K562 (cell line): ENCODE measurements around the gene AIFM1. TPM values are rescaled to one million over a fixed set of nuclear protein-coding genes. Genes with fewer than 3 reads are reported as not detected.

Experiments
- BRD9 ChIP-seq: fragments of 450-650 bp; IDR thresholded peaks from 2 replicates; pipeline ENCODE4 v1.6.1; 2018; ENCODE audit warnings: low read depth; ENCODE audit not compliant: partially characterized antibody
- CAMTA2 ChIP-seq: fragments of 250-450 bp; sonication (Bioruptor Pico); conservative IDR thresholded peaks from 2 replicates; pipeline ENCODE4 v1.5.1; 2022
- CHD1 ChIP-seq: fragments of 200-600 bp; sonication (generic); IDR thresholded peaks from one replicate; pipeline ENCODE4 v1.6.1; 2012; ENCODE audit warnings: mild to moderate bottlenecking, moderate library complexity, low read length, inconsistent platforms
- FOXJ2 ChIP-seq: fragments of 200-800 bp; sonication (Bioruptor generic); IDR thresholded peaks from 2 replicates; pipeline ENCODE4 v1.6.1; 2016; ENCODE audit warnings: missing genetic modification characterization, missing compliant biosample characterization
- HDAC6 ChIP-seq: IDR thresholded peaks from 2 replicates; pipeline ENCODE4 v1.6.1; 2012; ENCODE audit warnings: low read depth, mild to moderate bottlenecking, control low read depth, inconsistent platforms, low read length, moderate library complexity
- JUN ChIP-seq, 2 experiments: sonication (generic) in 1 of 2; formaldehyde crosslinking in 1 of 2; IDR thresholded peaks; 2 replicates each; pipeline versions ENCODE4 v1.6.1 to v1.8.0; 2012 to 2022; ENCODE audit warnings: borderline replicate concordance in 2 of 2, mild to moderate bottlenecking in 2 of 2, improper control_type of control experiment in 1 of 2, low read depth in 1 of 2, low read length in 1 of 2, missing genetic modification reagents in 1 of 2
- MCM2 ChIP-seq: fragments of 450-650 bp; IDR thresholded peaks from 2 replicates; pipeline ENCODE4 v1.6.1; 2017; ENCODE audit warnings: low read depth, mild to moderate bottlenecking
- PPARD ChIP-seq: fragments of 250-450 bp; sonication (Bioruptor Pico); IDR thresholded peaks from 2 replicates; pipeline ENCODE4 v1.8.0; 2022; ENCODE audit warnings: inconsistent platforms, mild to moderate bottlenecking, moderate library complexity
- RBM25 ChIP-seq: fragments of 200-400 bp; formaldehyde crosslinking; IDR thresholded peaks from 2 replicates; pipeline ENCODE4 v1.6.1; 2018; ENCODE audit warnings: low read length, low read depth, moderate library complexity; ENCODE audit not compliant: severe bottlenecking
- RBM39 ChIP-seq: fragments of 200-400 bp; formaldehyde crosslinking; optimal IDR thresholded peaks from 2 replicates; pipeline ENCODE3; 2018; ENCODE audit warnings: low read depth, low read length
- SAFB2 ChIP-seq: fragments of 200-400 bp; formaldehyde crosslinking; IDR thresholded peaks from 2 replicates; pipeline ENCODE4 v1.6.1; 2018; ENCODE audit warnings: borderline replicate concordance, low read length, low read depth, moderate library complexity; ENCODE audit not compliant: severe bottlenecking
- STAT5A ChIP-seq: IDR thresholded peaks from 2 replicates; pipeline ENCODE4 v1.6.1; 2012; ENCODE audit warnings: low read length, inconsistent platforms, borderline replicate concordance
- TAF9B ChIP-seq: fragments of 450-650 bp; IDR thresholded peaks from 2 replicates; pipeline ENCODE4 v1.6.1; 2018; ENCODE audit warnings: mild to moderate bottlenecking; ENCODE audit not compliant: partially characterized antibody
- THAP7 ChIP-seq: fragments of 250-450 bp; sonication (Bioruptor Pico); IDR thresholded peaks from 2 replicates; pipeline ENCODE4 v1.5.0; 2021
- U2AF1 ChIP-seq: fragments of 200-400 bp; formaldehyde crosslinking; optimal IDR thresholded peaks from 2 replicates; pipeline ENCODE3; 2017; ENCODE audit warnings: mild to moderate bottlenecking, low read depth, low read length, moderate library complexity
- ZC3H4 ChIP-seq: sonication (generic); formaldehyde crosslinking; IDR thresholded peaks from 2 replicates; pipeline ENCODE4 v1.9.0; 2021; ENCODE audit warnings: missing genetic modification reagents, borderline replicate concordance
- ZNF134 ChIP-seq: fragments of 250-450 bp; sonication (Bioruptor Pico); conservative IDR thresholded peaks from 2 replicates; pipeline ENCODE4 v1.4.0; 2020
- ZNF232 ChIP-seq: sonication (generic); formaldehyde crosslinking; IDR thresholded peaks from 2 replicates; pipeline ENCODE4 v1.8.0; 2022; ENCODE audit warnings: mild to moderate bottlenecking, missing genetic modification reagents
- ZNF263 ChIP-seq: sonication (generic); formaldehyde crosslinking; IDR thresholded peaks from 2 replicates; pipeline ENCODE4 v1.8.0; 2022; ENCODE audit warnings: mild to moderate bottlenecking, missing genetic modification reagents, borderline replicate concordance
- polyA plus RNA-seq, 8 experiments: library from polyadenylated mRNA; depleted of rRNA in 4 of 8; stranded (reverse) in 5 of 8; unstranded in 3 of 8; fragments of >200 nt; fragmentation: Nextera tagmentation in 2 of 8; fragmentation: Illumina TruSeq in 1 of 8; extraction: Ambion mirVana in 2 of 8; extraction: Trizol in 1 of 8; gene quantifications; 2 replicates each; pipeline versions ENCODE4 v1.2.1 to v1.2.3, GENCODE V29; 2011 to 2014; ENCODE audit warnings: inconsistent platforms in 1 of 8, missing spikeins in 1 of 8
- total RNA-seq, 7 experiments: library from RNA; depleted of rRNA in 6 of 7; stranded (reverse); fragments of >200 nt in 6 of 7; fragmentation: Illumina TruSeq in 2 of 7; extraction: Trizol in 2 of 7; gene quantifications; 2 replicates each; pipeline versions ENCODE4 v1.2.1 to v1.2.3, GENCODE V29; 2011 to 2021; ENCODE audit warnings: low replicate concordance in 1 of 7
- TF ChIP-seq, protein P1 (sequence below): conservative IDR thresholded peaks from 2 replicates; pipeline ENCODE4 v1.6.1; 2011; ENCODE audit warnings: low read depth, mild to moderate bottlenecking, low read length; ENCODE audit not compliant: control insufficient read depth
- TF ChIP-seq, protein P2 (sequence below), 2 experiments: IDR thresholded peaks; 2 replicates each; pipeline ENCODE4 v1.6.1; 2011; ENCODE audit warnings: borderline replicate concordance in 1 of 2, control low read depth in 1 of 2, low read depth in 1 of 2, low read length in 1 of 2, mild to moderate bottlenecking in 1 of 2, mixed read lengths in 1 of 2, moderate library complexity in 1 of 2; ENCODE audit not compliant: insufficient read depth in 1 of 2, insufficient read length in 1 of 2, poor library complexity in 1 of 2, severe bottlenecking in 1 of 2; ENCODE audit errors: extremely low read depth in 1 of 2

The AIFM1 gene
- total and polyA plus RNA-seq, 9 of the 15 experiments (the other 6 are each of a cell fraction or from before 2014, with no cell fraction given) = 51.0 to 117 (median 91.2) TPM

- TF ChIP-seq, protein P1, sequence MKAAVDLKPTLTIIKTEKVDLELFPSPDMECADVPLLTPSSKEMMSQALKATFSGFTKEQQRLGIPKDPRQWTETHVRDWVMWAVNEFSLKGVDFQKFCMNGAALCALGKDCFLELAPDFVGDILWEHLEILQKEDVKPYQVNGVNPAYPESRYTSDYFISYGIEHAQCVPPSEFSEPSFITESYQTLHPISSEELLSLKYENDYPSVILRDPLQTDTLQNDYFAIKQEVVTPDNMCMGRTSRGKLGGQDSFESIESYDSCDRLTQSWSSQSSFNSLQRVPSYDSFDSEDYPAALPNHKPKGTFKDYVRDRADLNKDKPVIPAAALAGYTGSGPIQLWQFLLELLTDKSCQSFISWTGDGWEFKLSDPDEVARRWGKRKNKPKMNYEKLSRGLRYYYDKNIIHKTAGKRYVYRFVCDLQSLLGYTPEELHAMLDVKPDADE = no peak
- TF ChIP-seq PPARD (CRISPR knock-in tag) = no peak
- no peak for TF ChIP-seq SAFB2
- no peak for TF ChIP-seq CAMTA2
- no peak for TF ChIP-seq RBM25
- TF ChIP-seq, protein P2, sequence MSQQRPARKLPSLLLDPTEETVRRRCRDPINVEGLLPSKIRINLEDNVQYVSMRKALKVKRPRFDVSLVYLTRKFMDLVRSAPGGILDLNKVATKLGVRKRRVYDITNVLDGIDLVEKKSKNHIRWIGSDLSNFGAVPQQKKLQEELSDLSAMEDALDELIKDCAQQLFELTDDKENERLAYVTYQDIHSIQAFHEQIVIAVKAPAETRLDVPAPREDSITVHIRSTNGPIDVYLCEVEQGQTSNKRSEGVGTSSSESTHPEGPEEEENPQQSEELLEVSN (IDR thresholded peaks at IDR 0.05; ENCODE audit: borderline replicate concordance in 1 of 2, extremely low read depth in 1 of 2, insufficient read depth in 1 of 2, insufficient read length in 1 of 2, low read depth in 1 of 2, low read length in 1 of 2, poor library complexity in 1 of 2, severe bottlenecking in 1 of 2) = no peak
- TF ChIP-seq MCM2 = no peak
- TF ChIP-seq U2AF1 = no peak
- TF ChIP-seq HDAC6 = no peak
- no peak for TF ChIP-seq CHD1
- no peak for TF ChIP-seq ZC3H4 (CRISPR knock-in tag)
- no peak for TF ChIP-seq THAP7 (CRISPR knock-in tag)
- TF ChIP-seq STAT5A = peak; percentile 97
- TF ChIP-seq ZNF134 = no peak
- no peak for TF ChIP-seq ZNF232 (CRISPR knock-in tag)
- no peak for TF ChIP-seq ZNF263 (CRISPR knock-in tag)
- TF ChIP-seq JUN (IDR thresholded peaks at IDR 0.05; ENCODE audit: borderline replicate concordance, low read depth, low read length) = peak; percentile 71; the same call in 1 of the 2 replicates
- TF ChIP-seq JUN (CRISPR knock-in tag; IDR thresholded peaks at IDR 0.05; ENCODE audit: borderline replicate concordance) = no peak
- TF ChIP-seq BRD9 = peak; percentile 71
- peak; percentile 60 for TF ChIP-seq TAF9B
- no peak for TF ChIP-seq RBM39
- TF ChIP-seq FOXJ2 (tag) = peak; percentile 35; the same call in 1 of the 2 replicates
These were observed 14.1 kb upstream of the AIFM1 start (continued) for GRCh38 chrX:130179579-130180215.
